Endometrium (tissue), 2 donors: ENCODE results near the gene TMEM62.

Experiments
- FAIRE-seq: peaks from 2 replicates; lab custom pipeline; 2012; peaks lifted over from hg19 to GRCh38; lab: Jason Lieb, UNC
- donor health status: control.
- donor health status: control.

TMEM62 gene

GRCh38 chr15:43133430-43134156, at the start of gene TMEM62:
Gene TMEM62 (plus strand): TSS chr15:43133586. CDS start chr15:43133803, 217 bp downstream.
- FAIRE-seq, result no peak

GRCh38 chr15:43085921-43086320, 47.5 kb upstream of the TMEM62 start:
- FAIRE-seq, result no peak

GRCh38 chr15:43086551-43086950, 46.8 kb upstream of the TMEM62 start:
- peak; percentile 91 for FAIRE-seq

GRCh38 chr15:43091859-43092258, 41.5 kb upstream of the TMEM62 start:
- FAIRE-seq, result no peak

GRCh38 chr15:43093026-43093425, 40.4 kb upstream of the TMEM62 start:
- FAIRE-seq, result peak; percentile 45

- FAIRE-seq, result no peak
Observed at GRCh38 chr15:43094416-43095030, 38.9 kb upstream of the TMEM62 start.

- FAIRE-seq, result no peak
Observed at GRCh38 chr15:43095243-43095642, 38.1 kb upstream of the TMEM62 start.

GRCh38 chr15:43095708-43096347, 37.6 kb upstream of the TMEM62 start:
- no peak for FAIRE-seq

- no peak for FAIRE-seq
Observed at GRCh38 chr15:43096411-43096810, 37.0 kb upstream of the TMEM62 start.

GRCh38 chr15:43099105-43099845, 34.1 kb upstream of the TMEM62 start:
- no peak for FAIRE-seq

- no peak for FAIRE-seq
Observed at GRCh38 chr15:43100971-43101370, 32.4 kb upstream of the TMEM62 start.

- FAIRE-seq, result no peak
Observed at GRCh38 chr15:43102187-43102586, 31.2 kb upstream of the TMEM62 start.

- FAIRE-seq, result no peak
Observed at GRCh38 chr15:43103907-43104306, 29.5 kb upstream of the TMEM62 start.

GRCh38 chr15:43104426-43104825, 29.0 kb upstream of the TMEM62 start:
- FAIRE-seq, result no peak

GRCh38 chr15:43105077-43105736, 28.2 kb upstream of the TMEM62 start:
- no peak for FAIRE-seq

GRCh38 chr15:43105778-43106485, 27.5 kb upstream of the TMEM62 start, which contains the start of gene UBR1:
Gene UBR1 (minus strand): TSS chr15:43106038. CDS start chr15:43106022, 16 bp downstream.
- peak; percentile 84 for FAIRE-seq

- FAIRE-seq, result no peak
Observed at GRCh38 chr15:43106486-43106829, 26.9 kb upstream of the TMEM62 start.

GRCh38 chr15:43107751-43108150, 25.6 kb upstream of the TMEM62 start:
- no peak for FAIRE-seq

- no peak for FAIRE-seq
Observed at GRCh38 chr15:43111354-43111753, 22.0 kb upstream of the TMEM62 start.

- no peak for FAIRE-seq
Observed at GRCh38 chr15:43118286-43118685, 15.1 kb upstream of the TMEM62 start.

GRCh38 chr15:43118829-43119228, 14.6 kb upstream of the TMEM62 start:
- FAIRE-seq, result no peak
